OCI-LY3 (cell line): ENCODE measurements around the gene RPS6KB2.

ENCODE experiments used
- EZH2phosphoT487 ChIP-seq: fragments of 200-600 bp; shearing (Covaris generic); IDR thresholded peaks from 2 replicates; pipeline ENCODE4 v1.6.1; 2018; ENCODE audit warnings: antibody characterized with exemption, mixed run types, low read depth
- TF ChIP-seq, protein P1 (sequence below): fragments of 200-600, 300-600 bp; sonication (generic); IDR thresholded peaks from 2 replicates; pipeline ENCODE4 v1.5.1; 2014; ENCODE audit warnings: antibody characterized with exemption, low read length, low read depth

DNA sequence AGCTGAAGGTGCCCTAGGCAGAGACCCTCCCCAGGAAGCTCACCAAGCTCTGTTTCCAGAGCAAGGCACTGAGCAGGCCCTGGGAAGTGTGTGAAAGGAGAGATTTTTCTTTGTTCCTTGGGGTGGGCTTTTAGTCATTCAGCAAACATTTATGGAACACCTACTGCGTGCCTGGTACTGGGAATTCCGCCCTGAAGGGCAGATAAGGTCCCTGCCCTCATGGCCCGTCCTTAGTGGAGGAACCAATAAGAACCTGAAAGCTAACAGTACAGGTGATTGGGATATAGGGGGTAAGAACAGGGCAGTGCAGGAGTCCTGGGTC lies 36.9 kb downstream of the RPS6KB2 start:
- TF ChIP-seq, protein P1, sequence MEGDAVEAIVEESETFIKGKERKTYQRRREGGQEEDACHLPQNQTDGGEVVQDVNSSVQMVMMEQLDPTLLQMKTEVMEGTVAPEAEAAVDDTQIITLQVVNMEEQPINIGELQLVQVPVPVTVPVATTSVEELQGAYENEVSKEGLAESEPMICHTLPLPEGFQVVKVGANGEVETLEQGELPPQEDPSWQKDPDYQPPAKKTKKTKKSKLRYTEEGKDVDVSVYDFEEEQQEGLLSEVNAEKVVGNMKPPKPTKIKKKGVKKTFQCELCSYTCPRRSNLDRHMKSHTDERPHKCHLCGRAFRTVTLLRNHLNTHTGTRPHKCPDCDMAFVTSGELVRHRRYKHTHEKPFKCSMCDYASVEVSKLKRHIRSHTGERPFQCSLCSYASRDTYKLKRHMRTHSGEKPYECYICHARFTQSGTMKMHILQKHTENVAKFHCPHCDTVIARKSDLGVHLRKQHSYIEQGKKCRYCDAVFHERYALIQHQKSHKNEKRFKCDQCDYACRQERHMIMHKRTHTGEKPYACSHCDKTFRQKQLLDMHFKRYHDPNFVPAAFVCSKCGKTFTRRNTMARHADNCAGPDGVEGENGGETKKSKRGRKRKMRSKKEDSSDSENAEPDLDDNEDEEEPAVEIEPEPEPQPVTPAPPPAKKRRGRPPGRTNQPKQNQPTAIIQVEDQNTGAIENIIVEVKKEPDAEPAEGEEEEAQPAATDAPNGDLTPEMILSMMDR: no peak
- TF ChIP-seq EZH2phosphoT487: no peak
